Mesothelial cell of epicardium (in vitro differentiated cells): ENCODE data around the gene TRAF3IP1. TPM values are rescaled to one million over a fixed set of nuclear protein-coding genes. Genes with fewer than 3 reads are reported as not detected.

Experiments
- DNase-seq, 2 experiments: peaks; one replicate each; pipeline ENCODE4 v3.0.0; 2021; ENCODE audit warnings: low spot score in 2 of 2; ENCODE audit not compliant: unreplicated experiment in 2 of 2
- H3K27ac Mint-ChIP-seq: 2 replicates; pipeline ENCODE4 v1.8.0; 2021; ENCODE audit warnings: mixed read lengths
- H3K27me3 Mint-ChIP-seq: 2 replicates; pipeline ENCODE4 v1.8.0; 2021; ENCODE audit warnings: low read depth, mixed read lengths
- H3K36me3 Mint-ChIP-seq: 2 replicates; pipeline ENCODE4 v1.8.0; 2021; ENCODE audit warnings: mixed read lengths
- H3K4me1 Mint-ChIP-seq: 2 replicates; pipeline ENCODE4 v1.8.0; 2021; ENCODE audit warnings: mixed read lengths
- H3K4me3 Mint-ChIP-seq: 2 replicates; pipeline ENCODE4 v1.8.0; 2021; ENCODE audit warnings: mild to moderate bottlenecking, moderate library complexity, mixed read lengths
- H3K9me3 Mint-ChIP-seq: 2 replicates; pipeline ENCODE4 v1.8.0; 2021; ENCODE audit warnings: mixed read lengths
- CTCF ChIP-seq: fragments of 200-600 bp; sonication (generic); IDR thresholded peaks from one replicate; pipeline ENCODE4 v1.5.0; 2021; ENCODE audit warnings: antibody characterized with exemption; ENCODE audit not compliant: unreplicated experiment
- total RNA-seq: library from RNA; stranded (reverse); gene quantifications from 3 replicates; pipeline ENCODE4 v1.2.1, GENCODE V29; 2021

TRAF3IP1 gene
- total RNA-seq, 1 donor from 2014 or later, result 17.5 TPM

DNA sequence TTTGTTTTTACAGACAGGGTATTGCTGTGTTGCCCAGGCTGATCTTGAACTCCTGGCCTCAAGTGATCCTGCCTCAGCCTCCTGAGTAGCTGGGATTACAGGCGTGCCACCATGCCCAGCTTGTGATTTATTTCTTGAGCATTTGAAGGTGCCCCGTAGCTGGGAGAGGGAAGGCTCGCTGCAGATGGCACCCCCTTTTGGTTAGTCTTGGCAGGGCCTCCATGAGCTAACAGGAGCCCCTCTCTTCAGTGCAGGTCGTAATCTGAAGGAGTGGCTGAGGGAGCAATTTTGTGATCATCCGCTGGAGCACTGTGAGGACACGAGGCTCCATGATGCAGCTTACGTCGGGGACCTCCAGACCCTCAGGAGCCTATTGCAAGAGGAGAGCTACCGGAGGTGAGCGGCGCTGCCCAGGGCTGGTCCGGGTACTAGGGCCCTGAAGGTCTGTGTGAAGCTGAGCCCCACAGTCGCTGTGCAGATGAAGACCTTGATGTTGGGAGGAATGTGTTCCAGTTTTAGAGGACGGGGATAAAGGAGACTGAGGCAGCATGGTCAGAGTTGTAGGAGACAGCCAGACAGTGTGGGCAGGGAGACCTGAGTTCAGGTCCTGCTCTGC lies 113.1 kb downstream of the TRAF3IP1 start:
- peaks cover 47% of the 10 kb centered on the region for H3K36me3 Mint-ChIP-seq
- H3K4me1 Mint-ChIP-seq, result peaks cover 5% of the 10 kb centered on the region
- no peak for DNase-seq
- TF ChIP-seq CTCF, result no peak
- no peak overlapping the region for H3K27ac Mint-ChIP-seq
- no peaks in the 10 kb centered on the region for H3K27me3 Mint-ChIP-seq
- H3K4me3 Mint-ChIP-seq, result no peak overlapping the region
- peaks cover 9% of the 10 kb centered on the region for H3K9me3 Mint-ChIP-seq

- H3K27me3 Mint-ChIP-seq, result no peaks in the 10 kb centered on the region
- H3K27ac Mint-ChIP-seq, result no peak overlapping the region
- no peak for DNase-seq
- H3K9me3 Mint-ChIP-seq, result peaks cover 9% of the 10 kb centered on the region
- H3K36me3 Mint-ChIP-seq, result peaks cover 50% of the 10 kb centered on the region
- TF ChIP-seq CTCF, result no peak
- H3K4me1 Mint-ChIP-seq, result peaks cover 3% of the 10 kb centered on the region
- H3K4me3 Mint-ChIP-seq, result no peak overlapping the region
These were observed 113.9 kb downstream of the TRAF3IP1 start for GRCh38 chr2:238433941-238434845.

- Mint-ChIP-seq H3K36me3 (peaks cover 44% of the 10 kb centered on the region), H3K4me3 (no peak overlapping the region), H3K9me3 (peaks cover 7% of the 10 kb centered on the region), H3K27ac (no peak overlapping the region), H3K4me1 (peaks cover 3% of the 10 kb centered on the region), H3K27me3 (no peaks in the 10 kb centered on the region)
- TF ChIP-seq CTCF, result no peak
- DNase-seq, result no peak
These were observed 114.8 kb downstream of the TRAF3IP1 start for GRCh38 chr2:238434846-238435751.

DNA sequence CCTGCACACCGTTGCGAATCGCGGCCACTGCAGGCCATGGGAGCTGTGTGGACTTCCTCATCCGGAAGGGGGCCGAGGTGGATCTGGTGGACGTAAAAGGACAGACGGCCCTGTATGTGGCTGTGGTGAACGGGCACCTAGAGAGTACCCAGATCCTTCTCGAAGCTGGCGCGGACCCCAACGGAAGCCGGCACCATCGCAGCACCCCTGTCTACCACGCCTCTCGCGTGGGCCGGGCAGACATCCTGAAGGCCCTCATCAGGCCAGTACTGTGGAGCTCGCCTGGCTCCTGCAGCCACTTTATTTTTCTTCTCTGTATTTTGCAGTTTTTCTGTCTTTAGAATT lies 115.4 kb downstream of the TRAF3IP1 start:
- no peak overlapping the region for H3K4me3 Mint-ChIP-seq
- peaks cover 38% of the 10 kb centered on the region for H3K36me3 Mint-ChIP-seq
- peaks cover under 1% of the 10 kb centered on the region for H3K9me3 Mint-ChIP-seq
- H3K27ac Mint-ChIP-seq, result no peak overlapping the region
- no peak for DNase-seq
- TF ChIP-seq CTCF, result no peak
- no peaks in the 10 kb centered on the region for H3K27me3 Mint-ChIP-seq
- peaks cover 3% of the 10 kb centered on the region for H3K4me1 Mint-ChIP-seq
